GM08714 (cell line): ENCODE measurements around the gene HTR3E.
"Not testable (repeated sequence)": the region's sequence is repeated elsewhere in the genome, so short reads cannot be mapped to it uniquely, and the experiment has no call there.

Experiments
- H3K4me3 ChIP-seq: fragments of 200-500 bp; sonication (Bioruptor generic); 2 replicates; pipeline ENCODE4 v1.5.1; 2014; ENCODE audit warnings: mild to moderate bottlenecking, low read length, inconsistent platforms
- ZNF274 ChIP-seq: IDR thresholded peaks from 2 replicates; pipeline ENCODE4 v1.6.1; 2012; ENCODE audit warnings: mild to moderate bottlenecking, low read depth, low read length

HTR3E gene, protein sequence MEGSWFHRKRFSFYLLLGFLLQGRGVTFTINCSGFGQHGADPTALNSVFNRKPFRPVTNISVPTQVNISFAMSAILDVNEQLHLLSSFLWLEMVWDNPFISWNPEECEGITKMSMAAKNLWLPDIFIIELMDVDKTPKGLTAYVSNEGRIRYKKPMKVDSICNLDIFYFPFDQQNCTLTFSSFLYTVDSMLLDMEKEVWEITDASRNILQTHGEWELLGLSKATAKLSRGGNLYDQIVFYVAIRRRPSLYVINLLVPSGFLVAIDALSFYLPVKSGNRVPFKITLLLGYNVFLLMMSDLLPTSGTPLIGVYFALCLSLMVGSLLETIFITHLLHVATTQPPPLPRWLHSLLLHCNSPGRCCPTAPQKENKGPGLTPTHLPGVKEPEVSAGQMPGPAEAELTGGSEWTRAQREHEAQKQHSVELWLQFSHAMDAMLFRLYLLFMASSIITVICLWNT

DNA sequence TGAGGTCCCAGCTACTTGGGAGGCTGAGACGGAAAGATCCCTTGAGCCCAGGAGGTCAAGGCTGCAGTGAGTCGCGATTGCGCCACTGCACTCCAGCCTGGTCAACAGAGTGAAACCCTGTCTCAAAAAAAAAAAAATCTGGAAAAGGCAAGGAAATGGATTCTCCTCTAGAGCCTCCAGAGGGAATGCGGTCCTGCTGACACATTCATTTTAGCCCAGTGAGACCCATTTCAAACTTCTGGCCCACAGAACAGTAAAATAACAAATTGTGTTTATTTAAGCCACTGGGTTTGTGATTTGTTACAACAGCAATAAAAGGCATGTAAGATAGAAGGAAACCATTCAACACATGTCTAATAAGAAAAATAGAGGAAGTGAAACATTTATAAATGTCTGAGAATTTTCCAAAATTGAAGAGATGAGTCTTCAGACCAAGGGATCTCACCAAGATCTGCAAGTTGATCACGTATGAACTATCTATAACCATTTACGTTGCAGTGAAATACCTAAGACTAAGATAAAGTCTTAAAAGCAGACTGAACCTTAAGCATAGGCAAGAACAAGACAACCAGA is at the start of gene HTR3E:
TSS of gene HTR3E (plus strand) at position 254 of the 573 bp plus-strand sequence. CDS start 466 bp downstream, outside the sequence.
- no peak within 1 kb of the TSS for H3K4me3 ChIP-seq
- no peak for TF ChIP-seq ZNF274

DNA sequence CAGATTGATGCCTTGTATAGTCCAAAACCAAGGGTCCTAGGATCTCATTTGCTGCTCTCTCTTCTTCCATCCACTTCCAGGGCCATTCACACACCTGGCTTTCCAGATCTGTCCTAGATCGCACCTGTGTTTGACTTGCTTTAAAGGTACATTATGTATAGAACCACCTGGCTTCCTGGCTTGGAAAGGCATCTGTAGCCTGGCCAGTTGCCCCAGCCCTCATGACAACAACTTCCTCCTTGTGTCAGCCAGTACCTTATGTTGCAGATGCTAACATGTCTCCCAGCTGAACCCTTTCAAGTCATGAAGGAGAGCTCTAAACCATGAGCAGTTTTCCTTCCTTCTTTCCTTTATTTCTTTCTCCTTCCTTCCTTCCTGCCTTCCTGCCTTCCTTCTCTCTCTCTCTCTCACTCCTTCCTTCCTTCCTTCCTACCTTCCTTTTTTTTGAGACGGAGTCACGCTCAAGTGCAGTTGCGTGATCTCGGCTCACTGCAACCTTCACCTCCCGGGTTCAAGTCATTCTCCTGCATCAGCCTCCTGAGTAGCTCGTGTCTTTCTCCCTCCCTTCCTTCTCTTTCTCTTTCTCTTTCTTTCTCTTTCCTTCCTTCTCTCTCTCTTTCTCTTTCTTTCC is 46.5 kb upstream of the HTR3E start:
- no peak overlapping the region for H3K4me3 ChIP-seq
- no peak for TF ChIP-seq ZNF274

DNA sequence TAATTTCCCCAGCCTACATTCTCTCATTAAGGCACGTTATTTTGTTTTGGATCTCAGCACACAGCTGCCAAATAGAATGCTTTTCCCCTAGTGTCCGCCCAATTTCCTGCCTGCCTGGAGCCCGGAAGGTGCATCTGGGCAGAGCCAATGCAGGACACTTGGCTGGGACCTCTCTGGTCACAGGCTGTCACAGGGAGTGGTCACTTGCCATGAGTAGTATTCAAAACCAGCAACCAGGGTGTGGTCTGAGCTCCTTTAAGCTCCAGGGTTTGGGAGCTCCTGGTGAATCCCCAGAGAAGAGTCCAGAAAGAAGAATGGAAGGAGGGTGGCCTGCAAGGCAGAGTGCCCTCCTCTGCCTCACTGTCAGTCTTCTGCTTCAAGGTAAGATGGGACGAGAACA is 44.1 kb upstream of the HTR3E start, which contains the start of gene HTR3C:
TSS of gene HTR3C (plus strand) at position 281 of the 400 bp plus-strand sequence. CDS start at position 315, 34 bp downstream.
- H3K4me3 ChIP-seq: no peak within 1 kb of the TSS
- no peak for TF ChIP-seq ZNF274

DNA sequence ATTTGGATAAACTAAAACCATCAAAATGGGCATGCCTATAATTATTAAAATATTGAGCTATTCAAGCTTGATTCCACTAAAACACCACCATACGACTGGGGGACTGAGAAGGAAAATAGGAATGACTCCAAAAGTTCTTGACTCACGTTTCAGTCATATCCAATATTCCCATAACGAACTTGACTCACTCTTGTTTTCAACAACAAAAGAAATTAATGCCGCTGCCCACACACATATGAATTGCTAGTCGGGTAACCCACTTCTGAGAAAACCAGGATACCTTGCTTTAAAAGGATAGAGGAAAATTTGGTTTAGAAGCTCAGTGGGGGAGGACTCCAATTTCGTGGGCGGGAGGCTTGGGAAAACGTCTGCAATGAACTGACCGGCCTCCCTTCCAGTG is 38.8 kb upstream of the HTR3E start:
- H3K4me3 ChIP-seq: no peak overlapping the region
- no peak for TF ChIP-seq ZNF274

DNA sequence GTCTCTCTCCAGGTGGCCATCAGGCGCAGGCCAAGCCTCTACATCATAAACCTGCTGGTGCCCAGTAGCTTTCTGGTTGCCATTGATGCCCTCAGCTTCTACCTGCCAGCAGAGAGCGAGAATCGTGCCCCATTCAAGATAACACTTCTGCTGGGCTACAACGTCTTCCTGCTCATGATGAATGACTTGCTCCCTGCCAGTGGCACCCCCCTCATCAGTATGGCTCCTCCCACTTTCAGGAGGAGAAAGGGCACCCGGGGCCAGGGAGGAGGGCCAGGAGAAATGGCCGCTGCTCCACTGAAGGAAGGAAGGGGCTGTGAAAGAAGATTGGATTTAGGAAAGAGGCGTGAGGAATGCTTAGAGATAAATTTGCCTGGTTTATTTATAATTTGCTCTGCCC is 37.4 kb upstream of the HTR3E start:
- H3K4me3 ChIP-seq: no peak overlapping the region
- TF ChIP-seq ZNF274: no peak

DNA sequence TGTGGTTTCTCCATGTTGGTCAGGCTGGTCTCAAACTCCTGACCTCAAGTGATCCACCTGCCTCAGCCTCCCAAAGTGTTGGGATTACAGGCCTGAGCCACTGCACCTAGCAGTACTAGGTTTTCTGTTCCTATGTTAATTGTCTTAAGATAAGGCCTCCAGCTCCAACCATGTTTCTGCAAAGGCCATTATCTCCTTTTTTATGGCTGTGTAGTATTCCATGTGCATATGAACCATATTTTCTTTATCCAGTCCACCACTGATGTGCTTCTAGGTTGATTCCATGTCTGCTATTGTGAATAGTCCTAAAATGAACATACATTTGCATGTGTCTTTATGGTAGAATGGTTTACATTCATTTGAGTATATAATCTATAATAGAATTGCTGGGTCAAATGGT is 34.2 kb upstream of the HTR3E start:
- no peak overlapping the region for H3K4me3 ChIP-seq
- TF ChIP-seq ZNF274: no peak

DNA sequence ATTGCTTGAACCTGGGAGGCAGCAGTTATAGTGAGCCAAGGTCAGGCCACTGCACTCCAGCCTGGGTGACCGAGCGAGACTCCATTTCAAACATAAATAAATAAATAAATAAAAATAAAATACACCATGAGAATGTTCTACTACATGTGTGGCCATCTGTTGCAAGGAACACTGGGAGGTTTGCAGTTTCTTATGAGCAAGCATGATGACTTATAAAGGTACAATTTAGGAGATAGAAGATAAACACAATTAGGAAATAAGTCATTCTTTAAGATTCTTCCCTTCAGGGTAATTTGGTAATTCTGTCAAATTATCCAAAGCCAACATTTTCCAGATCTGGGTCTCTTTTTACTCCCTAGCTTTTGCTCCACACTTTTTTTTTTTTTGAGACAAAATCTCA is 30.7 kb upstream of the HTR3E start:
- H3K4me3 ChIP-seq: no peak overlapping the region
- no peak for TF ChIP-seq ZNF274

DNA sequence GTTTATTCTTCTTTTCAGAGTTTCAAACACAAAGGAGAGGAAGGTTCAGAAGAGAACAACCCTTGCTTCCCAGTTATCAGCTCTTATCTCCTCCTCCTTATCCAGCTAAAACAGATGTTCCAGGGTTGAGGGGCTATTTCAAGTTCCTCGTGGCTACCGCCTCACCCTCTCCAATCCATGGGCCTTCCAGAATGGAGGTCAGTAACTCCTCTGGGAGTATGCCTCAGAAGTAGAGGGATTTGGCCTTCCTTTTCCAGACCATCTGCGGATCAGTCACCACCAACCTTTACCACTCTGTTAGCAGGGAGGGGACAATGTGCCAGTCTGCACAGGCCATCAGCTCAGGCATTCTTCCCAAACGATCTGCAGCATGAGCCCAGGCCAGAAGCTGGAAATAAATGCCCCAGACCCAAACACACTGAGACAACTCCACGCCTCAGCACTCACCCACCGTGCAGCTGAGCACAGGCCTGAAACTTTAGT is 29.2 kb upstream of the HTR3E start:
- no peak for TF ChIP-seq ZNF274
- H3K4me3 ChIP-seq: no peak overlapping the region

DNA sequence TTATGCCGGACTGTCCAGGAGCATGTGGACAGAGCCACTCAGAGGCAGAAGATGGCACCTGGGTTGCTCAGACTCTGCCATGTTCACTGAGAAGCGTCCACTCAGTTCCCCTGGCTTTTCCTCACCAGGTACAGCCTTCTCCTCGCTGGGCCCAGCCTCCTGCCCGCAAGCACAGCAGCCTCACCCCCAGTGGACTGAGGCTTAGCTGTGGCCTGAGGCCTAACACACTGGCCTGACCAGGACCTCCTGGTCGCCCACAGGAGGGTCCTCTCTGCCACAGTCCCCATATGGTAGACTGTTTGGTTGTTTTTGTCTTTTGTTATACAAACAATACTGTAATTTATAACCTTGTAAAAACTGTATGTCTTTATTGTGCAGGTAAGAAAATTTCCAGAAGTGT is 28.5 kb upstream of the HTR3E start:
- no peak overlapping the region for H3K4me3 ChIP-seq
- TF ChIP-seq ZNF274: no peak

DNA sequence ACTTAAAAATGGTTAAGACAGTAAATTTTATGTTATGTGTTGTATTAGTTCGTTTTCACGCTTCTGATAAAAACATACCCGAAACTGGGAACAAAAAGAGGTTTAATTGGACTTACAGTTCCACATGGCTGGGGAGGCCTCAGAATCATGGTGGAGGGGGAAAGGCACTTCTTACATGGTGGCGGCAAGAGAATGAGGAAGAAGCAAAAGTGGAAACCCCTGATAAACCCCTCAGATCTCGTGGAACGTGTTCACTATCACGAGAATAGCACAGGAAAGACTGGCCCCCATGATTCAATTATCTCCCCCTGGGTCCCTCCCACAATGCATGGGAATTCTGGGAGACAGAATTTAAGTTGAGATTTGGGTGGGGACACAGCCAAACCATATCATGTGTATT is 25.7 kb upstream of the HTR3E start:
- H3K4me3 ChIP-seq: not testable (repeated sequence)

DNA sequence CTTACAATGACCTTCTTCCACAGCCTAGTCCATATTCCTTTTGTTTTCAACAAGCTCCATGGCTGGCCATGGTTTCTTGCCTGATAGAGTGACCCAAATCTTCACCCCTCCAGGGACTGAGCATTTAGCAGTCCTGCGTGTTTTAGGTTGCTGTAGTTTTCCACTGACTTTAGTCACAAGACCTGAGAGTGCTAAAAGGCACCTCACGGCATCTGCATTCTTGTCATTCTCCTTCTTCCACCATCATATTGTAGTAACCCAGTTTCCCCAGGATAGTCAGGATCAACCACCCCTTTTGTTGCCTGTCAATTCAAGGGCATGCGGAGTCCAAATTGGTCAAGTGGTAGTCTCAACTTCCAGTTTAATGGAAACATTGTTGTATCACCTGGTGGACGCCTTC is 23.2 kb upstream of the HTR3E start:
- TF ChIP-seq ZNF274: no peak
- no peak overlapping the region for H3K4me3 ChIP-seq

DNA sequence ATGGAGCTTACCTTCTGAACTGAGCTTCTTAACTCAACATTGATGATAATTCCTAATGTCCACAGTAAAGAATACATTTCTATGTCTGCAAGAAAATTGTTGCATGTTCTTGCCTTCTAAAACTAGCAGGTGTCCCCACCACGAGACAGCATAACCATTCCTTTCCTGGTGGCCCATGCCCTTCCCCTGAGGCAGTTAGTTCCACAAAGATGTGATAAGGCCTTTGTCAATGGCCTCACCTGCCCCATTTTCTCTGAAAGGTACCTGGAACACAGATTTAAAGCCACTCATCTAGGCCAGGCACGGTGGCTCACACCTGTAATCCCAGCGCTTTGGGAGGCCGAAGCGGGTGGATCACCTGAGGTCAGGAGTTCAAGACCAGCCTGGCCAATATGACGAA is 21.0 kb upstream of the HTR3E start:
- no peak overlapping the region for H3K4me3 ChIP-seq
- TF ChIP-seq ZNF274: no peak

DNA sequence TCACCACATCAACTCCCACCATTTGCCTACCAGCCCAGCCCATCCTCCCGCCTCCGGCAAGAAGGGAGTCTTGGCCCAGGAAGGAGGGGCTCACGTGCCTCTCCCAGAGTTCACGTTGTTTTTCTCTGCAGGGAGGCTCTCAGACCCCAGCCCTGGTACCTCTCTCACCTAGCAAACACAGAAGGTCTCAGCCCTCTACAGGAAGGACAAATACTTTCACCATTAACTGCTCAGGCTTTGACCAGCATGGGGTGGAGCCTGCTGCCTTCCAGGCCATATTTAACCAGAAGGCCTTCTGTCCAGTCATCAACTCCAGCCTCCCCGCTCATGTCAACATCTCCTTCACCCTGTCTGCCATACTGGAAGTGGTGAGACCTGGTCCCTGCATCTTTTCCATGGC is 19.0 kb upstream of the HTR3E start:
- no peak overlapping the region for H3K4me3 ChIP-seq
- no peak for TF ChIP-seq ZNF274

DNA sequence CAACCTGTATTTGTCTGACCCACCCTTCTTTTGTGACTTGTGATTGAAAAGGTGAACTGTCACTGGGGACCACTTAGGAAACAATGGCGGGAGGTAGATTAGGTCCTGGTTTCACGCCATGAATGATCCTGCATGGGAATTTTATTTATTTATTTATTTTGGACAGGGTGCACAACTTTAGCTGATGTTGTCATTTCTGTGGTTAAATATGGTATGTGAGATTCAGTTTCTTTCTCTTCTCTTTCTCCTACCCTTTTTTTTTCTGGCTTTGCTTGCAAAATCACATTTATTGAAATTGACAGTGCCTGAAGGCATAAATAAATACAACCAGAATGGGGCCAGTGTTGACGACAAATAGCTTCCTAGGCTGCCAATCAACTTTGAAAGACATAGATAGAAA is 18.0 kb upstream of the HTR3E start:
- H3K4me3 ChIP-seq: no peak overlapping the region
- no peak for TF ChIP-seq ZNF274
